HG03103 (cell line): ENCODE data around the gene GALNT16.
A peak's percentile ranks its signal among the peaks of the same experiment; 100 is the strongest.

ENCODE experiments used
- ATAC-seq: cut with Tn5 transposase; IDR thresholded peaks from one replicate; pipeline ENCODE4 v1.9.1; 2021; ENCODE audit warnings: low read depth; ENCODE audit not compliant: unreplicated experiment

Gene GALNT16

GRCh38 chr14:69398053-69398817 lies 138.3 kb downstream of the GALNT16 start, which contains the start of the genes ERH and SLC39A9:
Gene ERH, minus strand, starts transcription at chr14:69398299. Its CDS starts 66 bp downstream, at chr14:69398233.
Gene SLC39A9, plus strand, starts transcription at chr14:69398692. Its CDS starts 678 bp downstream, at chr14:69399370.
- ATAC-seq, result peak; percentile 81

GRCh38 chr14:69398818-69399210 lies 138.9 kb downstream of the GALNT16 start:
- ATAC-seq, result no peak

- no peak for ATAC-seq
Measured at GRCh38 chr14:69399750-69400149, 139.8 kb downstream of the GALNT16 start.

GRCh38 chr14:69400154-69400553 lies 140.2 kb downstream of the GALNT16 start:
- no peak for ATAC-seq

GRCh38 chr14:69401841-69402240 lies 141.9 kb downstream of the GALNT16 start:
- ATAC-seq, result no peak

GRCh38 chr14:69404478-69404877 lies 144.5 kb downstream of the GALNT16 start:
- no peak for ATAC-seq

GRCh38 chr14:69404883-69405282 lies 144.9 kb downstream of the GALNT16 start:
- ATAC-seq, result no peak

- ATAC-seq, result no peak
Measured at GRCh38 chr14:69405762-69406161, 145.8 kb downstream of the GALNT16 start.
